ENCODE data around the gene AMFR. TPM values are rescaled to one million over a fixed set of nuclear protein-coding genes. Genes with fewer than 3 reads are reported as not detected.
A peak's percentile ranks its signal among the peaks of the same experiment; 100 is the strongest.
"Not testable (repeated sequence)": the region's sequence is repeated elsewhere in the genome, so short reads cannot be mapped to it uniquely, and the experiment has no call there.

AMFR gene
- total RNA-seq, 4 donors from 2014 or later, result 110 to 130 (median 126) TPM

DNA sequence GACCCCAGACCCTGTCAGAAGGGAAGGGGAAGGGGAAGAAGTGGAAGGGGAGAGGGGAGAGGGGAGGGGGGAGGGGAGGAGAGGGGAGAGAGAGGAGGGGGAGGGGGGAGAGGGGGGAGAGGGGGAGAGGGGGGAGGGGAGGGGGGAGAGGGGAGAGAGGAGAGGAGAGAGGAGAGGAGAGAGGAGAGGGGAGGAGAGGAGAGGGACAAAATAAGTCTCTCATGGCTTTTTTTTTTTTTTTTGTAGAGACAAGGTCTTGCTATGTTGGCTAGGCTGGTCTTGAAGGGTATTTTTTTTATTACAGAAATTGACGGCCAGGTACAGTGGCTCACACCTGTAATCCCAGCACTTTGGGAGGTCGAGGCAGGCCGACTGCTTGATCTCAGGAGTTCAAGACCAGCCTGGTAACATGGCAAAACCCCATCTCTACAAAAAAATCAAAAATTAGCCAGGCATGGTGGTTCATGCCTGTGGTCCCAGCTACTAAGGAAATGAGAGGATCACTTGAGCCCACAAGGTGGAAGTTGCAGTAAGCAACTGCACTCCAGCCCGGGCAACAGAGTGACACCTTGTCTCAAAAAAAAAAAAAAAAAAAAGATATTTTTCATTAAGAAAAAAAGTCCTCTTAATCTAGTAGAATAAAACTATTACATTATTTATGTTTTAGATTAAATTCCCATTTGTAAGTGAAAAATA, 19.2 kb downstream of the AMFR start:
- Histone ChIP-seq H3K27ac (no peak overlapping the region), H3K4me1 (no peaks in the 10 kb centered on the region), H3K9me3 (no peaks in the 10 kb centered on the region), H3K27me3 (no peaks in the 10 kb centered on the region), H3K4me3 (no peak overlapping the region), H3K36me3 (peaks cover 72% of the 10 kb centered on the region)
- DNase-seq (ENCODE audit: low spot score in 2 of 2), result no peak
- WGBS, result 93% methylated on average over 4 of the region's 4 CpGs
- TF ChIP-seq POLR2A (IDR thresholded peaks at IDR 0.05), result no peak
- no peak for TF ChIP-seq POLR2AphosphoS5 (IDR thresholded peaks at IDR 0.05)
- no peak for TF ChIP-seq EP300 (IDR thresholded peaks at IDR 0.05)
- TF ChIP-seq, protein P1, sequence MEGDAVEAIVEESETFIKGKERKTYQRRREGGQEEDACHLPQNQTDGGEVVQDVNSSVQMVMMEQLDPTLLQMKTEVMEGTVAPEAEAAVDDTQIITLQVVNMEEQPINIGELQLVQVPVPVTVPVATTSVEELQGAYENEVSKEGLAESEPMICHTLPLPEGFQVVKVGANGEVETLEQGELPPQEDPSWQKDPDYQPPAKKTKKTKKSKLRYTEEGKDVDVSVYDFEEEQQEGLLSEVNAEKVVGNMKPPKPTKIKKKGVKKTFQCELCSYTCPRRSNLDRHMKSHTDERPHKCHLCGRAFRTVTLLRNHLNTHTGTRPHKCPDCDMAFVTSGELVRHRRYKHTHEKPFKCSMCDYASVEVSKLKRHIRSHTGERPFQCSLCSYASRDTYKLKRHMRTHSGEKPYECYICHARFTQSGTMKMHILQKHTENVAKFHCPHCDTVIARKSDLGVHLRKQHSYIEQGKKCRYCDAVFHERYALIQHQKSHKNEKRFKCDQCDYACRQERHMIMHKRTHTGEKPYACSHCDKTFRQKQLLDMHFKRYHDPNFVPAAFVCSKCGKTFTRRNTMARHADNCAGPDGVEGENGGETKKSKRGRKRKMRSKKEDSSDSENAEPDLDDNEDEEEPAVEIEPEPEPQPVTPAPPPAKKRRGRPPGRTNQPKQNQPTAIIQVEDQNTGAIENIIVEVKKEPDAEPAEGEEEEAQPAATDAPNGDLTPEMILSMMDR (IDR thresholded peaks at IDR 0.05), result no peak

DNA sequence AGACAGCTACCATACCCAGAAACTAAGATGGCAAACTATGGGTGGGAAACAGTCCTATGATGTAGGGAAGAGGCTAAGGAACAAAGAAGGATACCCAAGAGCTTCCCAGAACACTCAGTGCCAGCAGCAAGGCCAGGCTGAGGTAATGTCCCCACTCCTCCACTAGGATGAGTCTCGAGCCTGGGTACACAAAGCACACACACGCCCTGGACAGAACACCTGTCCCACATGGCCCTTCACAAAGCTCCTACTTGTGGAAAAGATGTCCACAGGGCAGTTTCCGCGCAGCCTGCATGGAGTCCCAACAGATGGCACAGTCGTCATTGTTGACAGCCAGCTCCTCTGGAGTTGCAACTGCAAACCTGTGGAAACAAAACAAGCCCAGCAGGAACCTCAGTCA, 23.9 kb downstream of the AMFR start:
- H3K27me3 ChIP-seq, result no peaks in the 10 kb centered on the region
- H3K9me3 ChIP-seq, result no peaks in the 10 kb centered on the region
- no peak overlapping the region for H3K27ac ChIP-seq
- TF ChIP-seq POLR2A (IDR thresholded peaks at IDR 0.05), result no peak
- no peak for TF ChIP-seq POLR2AphosphoS5 (IDR thresholded peaks at IDR 0.05)
- TF ChIP-seq, protein P1 (IDR thresholded peaks at IDR 0.05), result peak in 1 of 2 donors; percentile 23
- TF ChIP-seq EP300 (IDR thresholded peaks at IDR 0.05), result no peak
- no peak for DNase-seq (ENCODE audit: low spot score in 2 of 2)
- H3K4me1 ChIP-seq, result peaks cover 2% of the 10 kb centered on the region
- no peak overlapping the region for H3K4me3 ChIP-seq
- H3K36me3 ChIP-seq, result peaks cover 74% of the 10 kb centered on the region
- WGBS, result 69% methylated on average over 5 of the region's 5 CpGs

DNA sequence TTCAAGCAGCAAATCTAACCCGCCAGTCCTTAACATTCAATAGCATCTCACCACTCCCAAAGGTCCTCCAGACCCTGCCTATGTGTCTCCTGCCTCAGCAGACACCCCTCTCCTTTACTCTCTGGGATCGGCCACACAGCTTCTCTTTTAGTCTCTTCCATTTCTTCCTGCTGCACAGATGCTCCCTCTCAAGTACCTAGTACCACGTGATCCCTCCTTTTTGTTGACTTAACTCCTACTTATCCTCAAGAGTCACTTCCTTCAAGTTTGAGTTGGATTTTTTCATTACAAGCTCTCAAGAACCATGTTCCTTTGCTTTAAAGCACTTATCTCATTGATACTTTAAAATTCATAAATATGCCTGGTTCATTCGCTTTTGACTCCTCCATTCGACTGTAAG, 24.9 kb downstream of the AMFR start:
- DNase-seq (ENCODE audit: low spot score in 2 of 2), result no peak
- H3K27ac ChIP-seq, result no peak overlapping the region
- WGBS, result 64% methylated on average over 5 of the region's 5 CpGs
- TF ChIP-seq POLR2A (IDR thresholded peaks at IDR 0.05) (no peak), EP300 (IDR thresholded peaks at IDR 0.05) (no peak), POLR2AphosphoS5 (IDR thresholded peaks at IDR 0.05) (no peak)
- TF ChIP-seq, protein P1 (IDR thresholded peaks at IDR 0.05), result no peak
- no peaks in the 10 kb centered on the region for H3K27me3 ChIP-seq
- H3K4me1 ChIP-seq, result peaks cover 2% of the 10 kb centered on the region
- no peaks in the 10 kb centered on the region for H3K9me3 ChIP-seq
- H3K36me3 ChIP-seq, result peaks cover 72% of the 10 kb centered on the region
- H3K4me3 ChIP-seq, result no peak overlapping the region

DNA sequence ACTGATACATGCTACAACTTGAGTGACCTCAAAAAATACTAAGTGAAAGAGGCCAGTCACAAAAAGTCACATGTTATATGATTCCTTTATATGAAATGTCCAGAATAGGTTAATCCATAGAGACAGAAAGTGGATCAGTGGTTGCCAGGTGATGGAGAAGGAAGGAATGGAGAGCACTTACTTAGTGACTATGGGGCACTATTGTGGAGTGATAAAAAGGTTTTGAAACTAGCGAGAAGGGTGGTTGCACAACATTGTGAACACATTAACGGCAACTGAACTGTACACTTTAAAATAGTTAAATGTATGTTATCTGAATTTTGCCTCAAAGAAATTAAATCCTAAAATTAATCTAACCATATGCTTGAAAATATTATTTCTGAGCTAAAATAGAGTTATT, 25.9 kb downstream of the AMFR start:
- 94% methylated on average over 2 of the region's 2 CpGs for WGBS
- Histone ChIP-seq H3K27me3 (no peaks in the 10 kb centered on the region), H3K36me3 (peaks cover 62% of the 10 kb centered on the region), H3K4me3 (no peak overlapping the region), H3K4me1 (peaks cover 2% of the 10 kb centered on the region), H3K27ac (no peak overlapping the region), H3K9me3 (no peaks in the 10 kb centered on the region)
- no peak for TF ChIP-seq POLR2AphosphoS5 (IDR thresholded peaks at IDR 0.05)
- no peak for TF ChIP-seq EP300 (IDR thresholded peaks at IDR 0.05)
- TF ChIP-seq, protein P1 (IDR thresholded peaks at IDR 0.05), result no peak
- no peak for TF ChIP-seq POLR2A (IDR thresholded peaks at IDR 0.05)
- DNase-seq (ENCODE audit: low spot score in 2 of 2), result no peak

DNA sequence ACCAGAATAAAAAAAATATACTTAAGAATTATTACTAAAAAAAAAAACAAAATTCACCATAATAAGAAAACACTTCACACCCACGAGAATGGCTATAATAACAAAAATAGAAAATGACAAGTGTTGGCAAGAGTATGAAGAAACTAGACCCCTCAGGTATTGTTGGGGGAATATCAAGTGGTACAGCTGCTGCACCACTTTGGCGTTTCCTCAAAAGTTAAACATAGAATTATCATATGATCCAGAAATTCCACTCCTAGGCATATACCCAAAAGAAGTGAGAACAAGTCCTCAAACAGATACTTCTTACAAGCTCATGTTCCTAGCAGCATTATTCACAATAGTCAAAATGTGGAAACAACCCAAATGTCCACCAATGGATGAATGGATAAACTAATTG, 26.3 kb downstream of the AMFR start:
- peaks cover 2% of the 10 kb centered on the region for H3K4me1 ChIP-seq
- no peak overlapping the region for H3K27ac ChIP-seq
- H3K9me3 ChIP-seq, result no peaks in the 10 kb centered on the region
- 63% methylated on average over 2 of the region's 2 CpGs for WGBS
- DNase-seq (ENCODE audit: low spot score in 2 of 2), result no peak
- H3K27me3 ChIP-seq, result no peaks in the 10 kb centered on the region
- no peak overlapping the region for H3K4me3 ChIP-seq
- TF ChIP-seq EP300 (IDR thresholded peaks at IDR 0.05) (no peak), POLR2AphosphoS5 (IDR thresholded peaks at IDR 0.05) (no peak), POLR2A (IDR thresholded peaks at IDR 0.05) (no peak)
- TF ChIP-seq, protein P1 (IDR thresholded peaks at IDR 0.05), result no peak
- H3K36me3 ChIP-seq, result peaks cover 58% of the 10 kb centered on the region

DNA sequence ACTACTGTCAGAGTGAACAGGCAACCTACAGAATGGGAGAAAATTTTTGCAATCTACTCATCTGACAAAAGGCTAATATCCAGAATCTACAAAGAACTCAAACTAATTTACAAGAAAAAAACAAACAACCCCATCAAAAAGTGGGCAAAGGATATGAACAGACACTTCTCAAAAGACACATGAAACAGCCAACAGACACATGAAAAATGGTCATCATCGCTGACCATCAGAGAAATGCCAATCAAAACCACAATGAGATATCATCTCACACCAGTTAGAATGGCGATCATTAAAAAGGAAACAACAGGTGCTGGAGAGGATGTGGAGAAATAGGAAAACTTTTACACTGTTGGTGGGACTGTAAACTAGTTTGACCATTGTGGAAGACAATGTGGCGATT, 28.6 kb downstream of the AMFR start:
- WGBS, result 79% methylated on average over 3 of the region's 3 CpGs
- not testable (repeated sequence) for H3K9me3 ChIP-seq; H3K4me1 ChIP-seq; H3K27me3 ChIP-seq; H3K27ac ChIP-seq; H3K4me3 ChIP-seq; DNase-seq (ENCODE audit: low spot score in 2 of 2)
- peaks cover 45% of the 10 kb centered on the region for H3K36me3 ChIP-seq

Data from suprapubic skin (tissue), 4 donors.